Fibroblast of skin of back (primary cell): ENCODE measurements around the gene FKBP8.

Experiments used
- DNase-seq: peaks from one replicate; pipeline ENCODE4 v3.0.0-alpha.2; 2013

FKBP8 gene

GRCh38 chr19:18502246-18502637 lies 41.1 kb downstream of the FKBP8 start:
- no peak for DNase-seq

GRCh38 chr19:18501832-18502231 lies 41.5 kb downstream of the FKBP8 start:
- no peak for DNase-seq

GRCh38 chr19:18501351-18501750 lies 42.0 kb downstream of the FKBP8 start:
- no peak for DNase-seq

GRCh38 chr19:18500799-18501198 lies 42.6 kb downstream of the FKBP8 start:
- DNase-seq = no peak

- no peak for DNase-seq
These were observed 43.0 kb downstream of the FKBP8 start for GRCh38 chr19:18500376-18500775.

- DNase-seq = no peak
These were observed 44.2 kb downstream of the FKBP8 start for GRCh38 chr19:18499055-18499775.

GRCh38 chr19:18496980-18497256 lies 46.5 kb downstream of the FKBP8 start:
- no peak for DNase-seq

- DNase-seq = peak; percentile 71
These were observed 47.0 kb downstream of the FKBP8 start for GRCh38 chr19:18496167-18496979.

- no peak for DNase-seq
These were observed 48.0 kb downstream of the FKBP8 start for GRCh38 chr19:18495204-18495911.

- DNase-seq = peak; percentile 53
These were observed 49.1 kb downstream of the FKBP8 start for GRCh38 chr19:18494267-18494607.

- no peak for DNase-seq
These were observed 49.7 kb downstream of the FKBP8 start for GRCh38 chr19:18493440-18494266.

GRCh38 chr19:18491995-18492953 lies 51.1 kb downstream of the FKBP8 start:
- no peak for DNase-seq

GRCh38 chr19:18490728-18491127 lies 52.6 kb downstream of the FKBP8 start:
- no peak for DNase-seq

GRCh38 chr19:18489627-18490184 lies 53.7 kb downstream of the FKBP8 start:
- no peak for DNase-seq

GRCh38 chr19:18488838-18489626 lies 54.3 kb downstream of the FKBP8 start:
- DNase-seq = no peak

- peak; percentile 30 for DNase-seq
These were observed 55.0 kb downstream of the FKBP8 start for GRCh38 chr19:18488403-18488723.

GRCh38 chr19:18487576-18488402 lies 55.6 kb downstream of the FKBP8 start:
- no peak for DNase-seq

- no peak for DNase-seq
These were observed 56.6 kb downstream of the FKBP8 start for GRCh38 chr19:18486746-18487145.

GRCh38 chr19:18484992-18485391 lies 58.4 kb downstream of the FKBP8 start:
- DNase-seq = no peak
